ENCODE results near the gene FAM209B.

DNA sequence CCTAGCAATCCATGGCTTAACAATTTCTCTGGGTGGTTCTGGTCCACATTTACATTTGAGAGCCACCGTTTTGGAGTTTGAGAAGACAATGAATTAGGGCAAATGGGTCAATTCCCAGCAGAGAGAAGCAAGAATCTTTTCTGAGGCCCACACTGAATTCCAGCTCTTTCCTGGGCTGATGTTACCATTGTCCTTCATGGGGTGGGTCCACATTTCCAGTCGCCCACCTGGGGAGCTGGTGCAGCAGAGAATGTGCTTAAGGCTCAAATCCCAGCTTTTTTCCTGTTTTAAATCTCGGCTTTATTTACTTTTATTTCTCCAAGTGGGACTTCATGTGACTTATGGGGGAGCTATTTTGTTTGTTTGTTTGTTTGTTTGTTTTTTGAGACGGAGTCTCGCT is 51.9 kb downstream of the FAM209B start:
- TF ChIP-seq SNRNP70 (optimal IDR thresholded peaks at IDR 0.05; ENCODE audit: low read depth, low read length): no peak
- TF ChIP-seq, protein P1, sequence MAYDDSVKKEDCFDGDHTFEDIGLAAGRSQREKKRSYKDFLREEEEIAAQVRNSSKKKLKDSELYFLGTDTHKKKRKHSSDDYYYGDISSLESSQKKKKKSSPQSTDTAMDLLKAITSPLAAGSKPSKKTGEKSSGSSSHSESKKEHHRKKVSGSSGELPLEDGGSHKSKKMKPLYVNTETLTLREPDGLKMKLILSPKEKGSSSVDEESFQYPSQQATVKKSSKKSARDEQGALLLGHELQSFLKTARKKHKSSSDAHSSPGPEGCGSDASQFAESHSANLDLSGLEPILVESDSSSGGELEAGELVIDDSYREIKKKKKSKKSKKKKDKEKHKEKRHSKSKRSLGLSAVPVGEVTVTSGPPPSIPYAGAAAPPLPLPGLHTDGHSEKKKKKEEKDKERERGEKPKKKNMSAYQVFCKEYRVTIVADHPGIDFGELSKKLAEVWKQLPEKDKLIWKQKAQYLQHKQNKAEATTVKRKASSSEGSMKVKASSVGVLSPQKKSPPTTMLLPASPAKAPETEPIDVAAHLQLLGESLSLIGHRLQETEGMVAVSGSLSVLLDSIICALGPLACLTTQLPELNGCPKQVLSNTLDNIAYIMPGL (CRISPR knock-in tag; IDR thresholded peaks at IDR 0.05): no peak
- TF ChIP-seq, protein P2, sequence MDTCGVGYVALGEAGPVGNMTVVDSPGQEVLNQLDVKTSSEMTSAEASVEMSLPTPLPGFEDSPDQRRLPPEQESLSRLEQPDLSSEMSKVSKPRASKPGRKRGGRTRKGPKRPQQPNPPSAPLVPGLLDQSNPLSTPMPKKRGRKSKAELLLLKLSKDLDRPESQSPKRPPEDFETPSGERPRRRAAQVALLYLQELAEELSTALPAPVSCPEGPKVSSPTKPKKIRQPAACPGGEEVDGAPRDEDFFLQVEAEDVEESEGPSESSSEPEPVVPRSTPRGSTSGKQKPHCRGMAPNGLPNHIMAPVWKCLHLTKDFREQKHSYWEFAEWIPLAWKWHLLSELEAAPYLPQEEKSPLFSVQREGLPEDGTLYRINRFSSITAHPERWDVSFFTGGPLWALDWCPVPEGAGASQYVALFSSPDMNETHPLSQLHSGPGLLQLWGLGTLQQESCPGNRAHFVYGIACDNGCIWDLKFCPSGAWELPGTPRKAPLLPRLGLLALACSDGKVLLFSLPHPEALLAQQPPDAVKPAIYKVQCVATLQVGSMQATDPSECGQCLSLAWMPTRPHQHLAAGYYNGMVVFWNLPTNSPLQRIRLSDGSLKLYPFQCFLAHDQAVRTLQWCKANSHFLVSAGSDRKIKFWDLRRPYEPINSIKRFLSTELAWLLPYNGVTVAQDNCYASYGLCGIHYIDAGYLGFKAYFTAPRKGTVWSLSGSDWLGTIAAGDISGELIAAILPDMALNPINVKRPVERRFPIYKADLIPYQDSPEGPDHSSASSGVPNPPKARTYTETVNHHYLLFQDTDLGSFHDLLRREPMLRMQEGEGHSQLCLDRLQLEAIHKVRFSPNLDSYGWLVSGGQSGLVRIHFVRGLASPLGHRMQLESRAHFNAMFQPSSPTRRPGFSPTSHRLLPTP (IDR thresholded peaks at IDR 0.05; ENCODE audit: borderline replicate concordance, extremely low read depth, insufficient read length): no peak
- TF ChIP-seq, protein P3, sequence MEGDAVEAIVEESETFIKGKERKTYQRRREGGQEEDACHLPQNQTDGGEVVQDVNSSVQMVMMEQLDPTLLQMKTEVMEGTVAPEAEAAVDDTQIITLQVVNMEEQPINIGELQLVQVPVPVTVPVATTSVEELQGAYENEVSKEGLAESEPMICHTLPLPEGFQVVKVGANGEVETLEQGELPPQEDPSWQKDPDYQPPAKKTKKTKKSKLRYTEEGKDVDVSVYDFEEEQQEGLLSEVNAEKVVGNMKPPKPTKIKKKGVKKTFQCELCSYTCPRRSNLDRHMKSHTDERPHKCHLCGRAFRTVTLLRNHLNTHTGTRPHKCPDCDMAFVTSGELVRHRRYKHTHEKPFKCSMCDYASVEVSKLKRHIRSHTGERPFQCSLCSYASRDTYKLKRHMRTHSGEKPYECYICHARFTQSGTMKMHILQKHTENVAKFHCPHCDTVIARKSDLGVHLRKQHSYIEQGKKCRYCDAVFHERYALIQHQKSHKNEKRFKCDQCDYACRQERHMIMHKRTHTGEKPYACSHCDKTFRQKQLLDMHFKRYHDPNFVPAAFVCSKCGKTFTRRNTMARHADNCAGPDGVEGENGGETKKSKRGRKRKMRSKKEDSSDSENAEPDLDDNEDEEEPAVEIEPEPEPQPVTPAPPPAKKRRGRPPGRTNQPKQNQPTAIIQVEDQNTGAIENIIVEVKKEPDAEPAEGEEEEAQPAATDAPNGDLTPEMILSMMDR (IDR thresholded peaks at IDR 0.05 in 2 of 3, conservative IDR thresholded peaks at IDR 0.05 in 1 of 3; ENCODE audit: insufficient read depth in 2 of 3, low read depth in 1 of 3, low read length in 3 of 3): no peak
- TF ChIP-seq, protein P4, sequence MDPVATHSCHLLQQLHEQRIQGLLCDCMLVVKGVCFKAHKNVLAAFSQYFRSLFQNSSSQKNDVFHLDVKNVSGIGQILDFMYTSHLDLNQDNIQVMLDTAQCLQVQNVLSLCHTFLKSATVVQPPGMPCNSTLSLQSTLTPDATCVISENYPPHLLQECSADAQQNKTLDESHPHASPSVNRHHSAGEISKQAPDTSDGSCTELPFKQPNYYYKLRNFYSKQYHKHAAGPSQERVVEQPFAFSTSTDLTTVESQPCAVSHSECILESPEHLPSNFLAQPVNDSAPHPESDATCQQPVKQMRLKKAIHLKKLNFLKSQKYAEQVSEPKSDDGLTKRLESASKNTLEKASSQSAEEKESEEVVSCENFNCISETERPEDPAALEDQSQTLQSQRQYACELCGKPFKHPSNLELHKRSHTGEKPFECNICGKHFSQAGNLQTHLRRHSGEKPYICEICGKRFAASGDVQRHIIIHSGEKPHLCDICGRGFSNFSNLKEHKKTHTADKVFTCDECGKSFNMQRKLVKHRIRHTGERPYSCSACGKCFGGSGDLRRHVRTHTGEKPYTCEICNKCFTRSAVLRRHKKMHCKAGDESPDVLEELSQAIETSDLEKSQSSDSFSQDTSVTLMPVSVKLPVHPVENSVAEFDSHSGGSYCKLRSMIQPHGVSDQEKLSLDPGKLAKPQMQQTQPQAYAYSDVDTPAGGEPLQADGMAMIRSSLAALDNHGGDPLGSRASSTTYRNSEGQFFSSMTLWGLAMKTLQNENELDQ (CRISPR knock-in tag; IDR thresholded peaks at IDR 0.05; ENCODE audit: borderline replicate concordance): no peak
- TF ChIP-seq GATAD2A (IDR thresholded peaks at IDR 0.05): no peak
- TF ChIP-seq RFX5 (IDR thresholded peaks at IDR 0.05; ENCODE audit: low read depth, low read length): no peak
- no peak for TF ChIP-seq SREBF1 (IDR thresholded peaks at IDR 0.05; ENCODE audit: borderline replicate concordance, low read depth, low read length)
- no peak for TF ChIP-seq EZH2 (IDR thresholded peaks at IDR 0.05; ENCODE audit: borderline replicate concordance, low read depth, low read length)
- no peak for TF ChIP-seq KLF16 (IDR thresholded peaks at IDR 0.05)
- TF ChIP-seq, protein P5, sequence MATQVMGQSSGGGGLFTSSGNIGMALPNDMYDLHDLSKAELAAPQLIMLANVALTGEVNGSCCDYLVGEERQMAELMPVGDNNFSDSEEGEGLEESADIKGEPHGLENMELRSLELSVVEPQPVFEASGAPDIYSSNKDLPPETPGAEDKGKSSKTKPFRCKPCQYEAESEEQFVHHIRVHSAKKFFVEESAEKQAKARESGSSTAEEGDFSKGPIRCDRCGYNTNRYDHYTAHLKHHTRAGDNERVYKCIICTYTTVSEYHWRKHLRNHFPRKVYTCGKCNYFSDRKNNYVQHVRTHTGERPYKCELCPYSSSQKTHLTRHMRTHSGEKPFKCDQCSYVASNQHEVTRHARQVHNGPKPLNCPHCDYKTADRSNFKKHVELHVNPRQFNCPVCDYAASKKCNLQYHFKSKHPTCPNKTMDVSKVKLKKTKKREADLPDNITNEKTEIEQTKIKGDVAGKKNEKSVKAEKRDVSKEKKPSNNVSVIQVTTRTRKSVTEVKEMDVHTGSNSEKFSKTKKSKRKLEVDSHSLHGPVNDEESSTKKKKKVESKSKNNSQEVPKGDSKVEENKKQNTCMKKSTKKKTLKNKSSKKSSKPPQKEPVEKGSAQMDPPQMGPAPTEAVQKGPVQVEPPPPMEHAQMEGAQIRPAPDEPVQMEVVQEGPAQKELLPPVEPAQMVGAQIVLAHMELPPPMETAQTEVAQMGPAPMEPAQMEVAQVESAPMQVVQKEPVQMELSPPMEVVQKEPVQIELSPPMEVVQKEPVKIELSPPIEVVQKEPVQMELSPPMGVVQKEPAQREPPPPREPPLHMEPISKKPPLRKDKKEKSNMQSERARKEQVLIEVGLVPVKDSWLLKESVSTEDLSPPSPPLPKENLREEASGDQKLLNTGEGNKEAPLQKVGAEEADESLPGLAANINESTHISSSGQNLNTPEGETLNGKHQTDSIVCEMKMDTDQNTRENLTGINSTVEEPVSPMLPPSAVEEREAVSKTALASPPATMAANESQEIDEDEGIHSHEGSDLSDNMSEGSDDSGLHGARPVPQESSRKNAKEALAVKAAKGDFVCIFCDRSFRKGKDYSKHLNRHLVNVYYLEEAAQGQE (IDR thresholded peaks at IDR 0.05; ENCODE audit: borderline replicate concordance): no peak
- TF ChIP-seq, protein P5 (CRISPR knock-in tag; IDR thresholded peaks at IDR 0.05; ENCODE audit: low read depth): no peak
- no peak for TF ChIP-seq CBX3 (IDR thresholded peaks at IDR 0.05; ENCODE audit: borderline replicate concordance in 1 of 2, low read length in 2 of 2)
- no peak for TF ChIP-seq ZBTB1 (CRISPR knock-in tag; IDR thresholded peaks at IDR 0.05; ENCODE audit: borderline replicate concordance, low read depth)
- no peak for TF ChIP-seq ZC3H4 (CRISPR knock-in tag; IDR thresholded peaks at IDR 0.05; ENCODE audit: borderline replicate concordance)

All from K562 (cell line).